ENCODE measurements around the gene MAP2. TPM values are rescaled to one million over a fixed set of nuclear protein-coding genes. Genes with fewer than 3 reads are reported as not detected.

Gene MAP2
- total RNA-seq, 4 donors from 2014 or later: 73.8 to 211 (median 122) TPM

- H3K4me3 ChIP-seq (replicated peaks in 1 of 3): no peak overlapping the region
- no peak for DNase-seq
- no peak overlapping the region for H3K27ac ChIP-seq
- no peaks in the 10 kb centered on the region for H3K27me3 ChIP-seq
- H3K36me3 ChIP-seq: no peaks in the 10 kb centered on the region
- no peaks in the 10 kb centered on the region for H3K4me1 ChIP-seq
- no peak for TF ChIP-seq POLR2A (IDR thresholded peaks at IDR 0.05)
- TF ChIP-seq CTCF (IDR thresholded peaks at IDR 0.05): no peak
- intact Hi-C loops (cut with DNase I): no loop called here
- H3K9me3 ChIP-seq: no peaks in the 10 kb centered on the region
Measured at GRCh38 chr2:209383212-209383611, 40.6 kb upstream of the MAP2 start.

- Histone ChIP-seq H3K4me1 (no peaks in the 10 kb centered on the region), H3K27me3 (no peaks in the 10 kb centered on the region), H3K27ac (no peak overlapping the region), H3K4me3 (replicated peaks in 1 of 3) (no peak overlapping the region), H3K36me3 (no peaks in the 10 kb centered on the region), H3K9me3 (no peaks in the 10 kb centered on the region)
- intact Hi-C loops (cut with DNase I): no loop called here
- TF ChIP-seq CTCF (IDR thresholded peaks at IDR 0.05) (no peak), POLR2A (IDR thresholded peaks at IDR 0.05) (no peak)
- DNase-seq: no peak
- WGBS, 2 donors: 95 to 98% methylated on average over 21 to 32 of the region's 34 CpGs
Measured at GRCh38 chr2:209387389-209387788, 36.5 kb upstream of the MAP2 start.

- TF ChIP-seq CTCF (IDR thresholded peaks at IDR 0.05) (no peak), POLR2A (IDR thresholded peaks at IDR 0.05) (no peak)
- Histone ChIP-seq H3K27ac (no peak overlapping the region), H3K4me1 (no peaks in the 10 kb centered on the region), H3K4me3 (replicated peaks in 1 of 3) (no peak overlapping the region), H3K9me3 (no peaks in the 10 kb centered on the region), H3K36me3 (no peaks in the 10 kb centered on the region), H3K27me3 (no peaks in the 10 kb centered on the region)
- intact Hi-C loops (cut with DNase I): no loop called here
- DNase-seq: no peak
- WGBS, 2 donors: 75 to 78% methylated on average over 4 of the region's 4 CpGs
Measured at GRCh38 chr2:209388446-209389037, 35.3 kb upstream of the MAP2 start.

- 40 to 48% methylated on average over 5 of the region's 5 CpGs for WGBS, 2 donors
Measured at GRCh38 chr2:209389171-209389618, 34.7 kb upstream of the MAP2 start.

More at GRCh38 chr2:209389171-209389618, 34.7 kb upstream of the MAP2 start:
- no peaks in the 10 kb centered on the region for H3K27me3 ChIP-seq
- H3K36me3 ChIP-seq: no peaks in the 10 kb centered on the region
- TF ChIP-seq POLR2A (IDR thresholded peaks at IDR 0.05) (no peak), CTCF (IDR thresholded peaks at IDR 0.05) (no peak)
- H3K9me3 ChIP-seq: no peaks in the 10 kb centered on the region
- intact Hi-C loops (cut with DNase I): no loop called here
- H3K4me3 ChIP-seq (replicated peaks in 1 of 3): no peak overlapping the region
- DNase-seq: no peak
- no peaks in the 10 kb centered on the region for H3K4me1 ChIP-seq
- H3K27ac ChIP-seq: no peak overlapping the region
